ENCODE results near the gene CCNJL.

Gene CCNJL

GRCh38 chr5:160221082-160221481 lies 91.3 kb downstream of the CCNJL start:
- DNase-seq (ENCODE audit: low read depth), result no peak

- DNase-seq (ENCODE audit: low read depth), result no peak
Observed at GRCh38 chr5:160219356-160219755, 93.0 kb downstream of the CCNJL start.

- no peak for DNase-seq (ENCODE audit: low read depth)
Observed at GRCh38 chr5:160213537-160213936, 98.8 kb downstream of the CCNJL start.

DNA sequence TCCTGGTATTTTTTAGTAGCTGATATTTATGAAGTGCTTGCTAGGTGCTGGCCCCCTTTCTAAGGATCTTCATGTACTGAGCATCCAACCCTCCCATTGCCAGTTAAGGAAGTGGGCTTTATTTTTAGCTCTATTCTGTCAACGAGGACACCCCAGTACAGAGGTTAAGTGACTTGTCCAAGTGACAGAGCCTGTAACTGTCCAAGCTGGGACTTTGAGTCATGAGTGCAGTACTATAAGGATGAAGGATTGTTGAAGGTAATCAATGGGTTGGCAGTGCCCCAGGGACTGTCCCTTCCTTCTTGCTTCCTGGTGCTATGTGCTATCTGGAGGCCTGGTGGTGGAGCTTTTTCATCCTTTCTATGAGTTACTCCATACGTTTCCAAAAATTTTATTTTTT lies 101.0 kb downstream of the CCNJL start:
- DNase-seq (ENCODE audit: low read depth), result no peak

- no peak for DNase-seq (ENCODE audit: low read depth)
Observed at GRCh38 chr5:160210606-160211005, 101.8 kb downstream of the CCNJL start.

DNA sequence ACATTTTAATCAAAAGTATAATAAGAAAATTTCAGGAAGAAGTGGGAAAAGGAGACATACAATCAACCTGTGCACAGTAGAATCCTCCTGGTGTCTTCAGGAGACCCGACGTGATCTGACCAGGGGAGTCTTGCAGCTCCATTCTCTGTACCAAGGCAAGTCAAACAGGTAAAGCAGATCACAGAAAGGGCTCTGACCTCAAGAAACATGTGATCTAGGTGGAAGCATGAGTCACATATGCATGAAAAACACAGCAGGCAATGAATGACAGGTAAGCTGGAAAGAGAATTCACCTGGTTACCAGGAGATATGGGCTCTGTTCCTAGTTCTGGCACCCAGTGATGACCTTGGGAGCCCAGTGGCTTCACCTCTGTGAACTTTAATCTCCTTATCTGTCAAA lies 102.4 kb downstream of the CCNJL start:
- no peak for DNase-seq (ENCODE audit: low read depth)

DNA sequence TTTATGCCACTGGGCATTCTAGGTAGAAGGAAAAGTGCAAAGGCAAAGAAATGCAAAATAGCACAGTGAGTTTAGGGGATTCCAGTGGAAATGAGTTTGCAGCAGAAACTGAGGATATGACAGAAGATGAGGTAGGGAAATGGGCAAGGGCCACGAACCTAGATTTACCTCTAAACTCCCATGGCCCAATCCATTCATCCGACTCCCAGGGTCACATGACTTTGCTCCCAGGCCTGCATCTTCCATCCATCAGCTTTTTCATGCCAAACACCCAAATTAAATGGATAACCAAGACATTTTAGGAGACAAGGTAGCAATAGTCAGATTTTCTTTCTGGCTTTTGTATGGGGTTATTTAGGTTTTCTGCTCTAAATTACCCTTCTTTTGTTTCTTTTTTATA lies 105.3 kb downstream of the CCNJL start:
- no peak for DNase-seq (ENCODE audit: low read depth)

All from amniotic epithelial cell (primary cell).